ENCODE data around the gene CASP8. TPM values are rescaled to one million over a fixed set of nuclear protein-coding genes. Genes with fewer than 3 reads are reported as not detected.
"Not testable (repeated sequence)": the region's sequence is repeated elsewhere in the genome, so short reads cannot be mapped to it uniquely, and the experiment has no call there.

CASP8 gene
- total RNA-seq, 1 experiment from 2014 or later: 58.7 TPM

DNA sequence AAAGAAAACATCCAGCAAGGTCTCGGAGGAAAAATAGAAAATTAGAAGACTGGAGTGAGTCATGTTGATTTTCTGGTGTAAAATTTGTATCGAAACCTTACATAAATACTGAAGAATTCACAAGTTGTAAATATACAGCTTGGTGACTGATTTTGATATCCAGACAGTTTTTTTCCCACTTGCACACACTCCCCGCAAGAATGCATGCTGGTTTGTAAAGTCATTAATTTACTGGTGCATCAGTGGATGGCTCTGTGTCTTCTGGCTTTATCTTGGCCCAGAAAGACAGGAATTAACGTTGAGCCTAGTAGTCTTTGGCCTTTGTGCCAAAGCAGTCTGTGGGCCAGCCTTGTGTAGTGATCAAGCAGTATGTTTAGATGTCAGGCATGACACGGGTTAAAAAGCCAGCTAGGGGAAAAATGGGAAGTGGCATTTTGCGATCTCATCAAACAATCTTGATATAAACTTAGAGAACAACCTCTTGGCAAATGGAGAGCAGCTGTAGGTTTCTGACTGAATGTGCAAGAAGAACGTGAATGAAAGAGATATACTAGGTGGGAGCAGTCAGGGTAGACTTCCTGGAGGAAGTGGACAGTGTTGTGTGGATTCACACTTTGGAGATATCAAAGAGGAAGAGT is 22.7 kb upstream of the CASP8 start:
- in situ Hi-C loops (cut with HindIII; ENCODE audit: low pct_unique_long_range_greater_than_20kb, low sequenced_read_pairs): no loop called here
- no peak for DNase-seq (ENCODE audit: low read depth)

DNA sequence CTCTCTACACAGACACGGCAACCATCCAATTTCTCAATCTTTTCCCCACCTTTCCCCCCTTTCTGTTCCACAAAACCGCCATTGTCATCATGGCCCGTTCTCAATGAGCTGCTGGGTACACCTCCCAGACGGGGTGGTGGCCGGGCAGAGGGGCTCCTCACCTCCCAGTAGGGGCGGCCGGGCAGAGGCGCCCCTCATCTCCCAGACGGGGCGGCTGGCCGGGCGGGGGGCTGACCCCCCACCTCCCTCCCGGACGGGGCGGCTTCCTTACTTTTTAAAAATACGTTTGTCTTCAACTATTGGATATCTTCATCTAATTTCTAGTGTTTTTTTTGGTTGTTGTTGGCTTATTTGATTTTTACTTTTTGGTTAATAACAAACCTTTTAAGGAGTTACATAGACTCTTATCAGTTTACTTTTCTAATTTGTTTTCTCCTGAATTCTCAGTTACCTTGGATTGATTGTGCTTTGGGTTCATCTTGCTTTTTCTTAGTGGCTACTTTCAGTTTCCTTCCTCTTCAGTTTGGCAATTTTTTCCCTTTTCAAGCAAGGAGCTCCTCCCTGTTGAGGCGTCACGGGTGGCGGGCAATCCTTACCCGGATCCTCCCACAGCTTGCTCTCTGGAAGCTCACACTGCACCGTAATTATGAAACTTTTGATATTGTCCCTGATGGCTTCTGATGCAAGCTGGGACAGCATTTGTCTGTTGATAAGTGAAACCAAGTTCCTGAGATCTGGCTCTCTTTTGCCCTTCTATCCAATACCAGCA is 21.0 kb upstream of the CASP8 start:
- in situ Hi-C loops (cut with HindIII; ENCODE audit: low pct_unique_long_range_greater_than_20kb, low sequenced_read_pairs): not testable (repeated sequence)

DNA sequence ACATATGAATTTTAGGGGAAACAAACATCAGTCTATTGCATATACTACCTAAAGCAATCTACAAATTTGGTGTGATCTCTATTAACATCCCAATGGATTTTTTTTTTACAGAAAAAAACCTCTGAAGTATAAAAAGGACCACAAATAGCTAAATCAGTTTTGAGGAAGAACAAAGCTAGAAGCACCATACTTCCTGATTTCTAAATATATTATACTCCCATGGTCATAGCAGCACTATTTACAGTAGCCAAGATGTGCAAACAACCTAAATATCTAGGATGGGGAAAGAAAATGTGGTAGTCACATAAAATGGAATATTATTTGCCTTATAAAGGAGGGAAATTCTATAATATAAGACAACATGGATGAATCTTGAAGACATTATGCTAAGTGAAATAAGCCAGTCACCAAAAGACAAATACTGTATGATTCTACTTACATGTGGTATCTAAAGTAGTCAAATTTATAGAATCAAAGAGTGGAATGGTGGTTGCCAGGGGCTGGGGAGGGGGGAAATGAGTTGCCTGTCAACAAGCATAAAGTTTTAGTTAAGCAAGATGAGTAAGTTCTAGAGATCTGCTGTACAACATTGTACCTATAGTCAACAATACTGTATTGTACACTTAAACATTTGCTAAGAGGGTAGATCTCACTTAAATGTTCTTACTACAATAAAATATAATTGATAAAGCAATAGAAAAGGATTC is 17.6 kb upstream of the CASP8 start:
- in situ Hi-C loops (cut with HindIII; ENCODE audit: low pct_unique_long_range_greater_than_20kb, low sequenced_read_pairs): no loop called here
- DNase-seq (ENCODE audit: low read depth): no peak

More for the DNA sequence above, 21.0 kb upstream of the CASP8 start:
- not testable (repeated sequence) for DNase-seq (ENCODE audit: low read depth)

DNA sequence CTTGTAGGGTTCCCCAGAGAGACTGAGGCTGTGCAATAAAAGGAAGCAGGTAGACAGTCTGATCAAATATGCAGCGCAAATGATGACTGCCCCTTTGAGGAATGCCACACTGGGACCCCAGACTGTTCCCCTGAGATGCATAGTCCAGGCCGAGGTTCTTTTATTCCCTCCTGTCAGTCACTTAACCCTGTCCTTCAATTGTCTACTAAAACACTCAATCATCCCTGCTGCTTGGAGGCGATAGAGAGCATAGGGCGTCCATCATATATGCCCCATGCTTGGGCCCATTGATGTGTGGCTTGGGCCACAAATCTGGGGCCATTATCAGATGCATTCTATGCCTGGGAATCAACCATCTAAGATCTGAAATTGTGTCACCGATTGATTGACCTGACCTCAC is 15.5 kb upstream of the CASP8 start:
- in situ Hi-C loops (cut with HindIII; ENCODE audit: low pct_unique_long_range_greater_than_20kb, low sequenced_read_pairs): no loop called here
- no peak for DNase-seq (ENCODE audit: low read depth)

DNA sequence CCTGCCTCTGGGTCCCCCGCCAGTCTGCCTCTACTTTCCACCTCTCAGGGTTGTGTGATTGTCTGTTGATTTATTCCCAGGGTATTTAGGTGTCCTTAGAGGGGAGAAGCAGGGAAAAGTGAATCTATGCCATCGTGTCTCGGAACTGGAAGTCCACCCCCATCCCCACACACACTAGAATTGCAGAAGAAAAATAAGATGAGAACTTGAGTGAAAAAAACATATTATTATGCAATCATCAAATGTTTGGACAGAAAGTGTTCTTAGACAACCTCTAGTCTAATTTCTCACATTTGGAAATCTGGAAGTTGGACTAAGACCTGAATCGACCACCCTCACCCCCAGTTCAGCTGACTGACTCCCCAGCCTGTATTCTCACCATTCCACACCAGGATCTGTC is 14.1 kb upstream of the CASP8 start:
- no peak for DNase-seq (ENCODE audit: low read depth)
- in situ Hi-C loops (cut with HindIII; ENCODE audit: low pct_unique_long_range_greater_than_20kb, low sequenced_read_pairs): no loop called here

DNA sequence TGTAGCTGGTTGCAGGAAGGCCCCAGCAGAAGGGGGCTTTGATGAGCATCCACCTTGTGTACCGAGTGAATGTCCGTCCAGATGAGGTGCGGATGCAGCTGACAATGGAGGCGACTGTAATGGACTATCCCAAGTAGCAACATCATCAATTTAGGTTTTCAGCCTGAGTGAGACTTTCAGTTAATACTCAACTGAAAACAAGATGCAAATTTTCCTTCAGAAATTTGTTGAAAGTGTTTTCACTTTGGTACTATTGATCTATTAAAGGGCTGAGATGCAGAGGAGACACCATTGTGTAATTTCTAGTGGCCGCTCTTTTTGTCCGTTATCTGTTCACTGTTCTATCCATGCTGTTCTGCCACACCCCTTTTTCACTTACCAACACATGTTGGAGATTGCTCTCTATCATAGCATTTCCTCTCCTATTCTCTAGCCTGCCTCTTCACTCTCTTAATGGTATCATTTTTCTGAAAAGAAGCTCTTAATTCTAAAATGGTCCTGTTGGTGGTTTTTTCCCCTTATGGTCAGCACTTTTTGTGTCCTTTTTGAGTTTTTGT is 12.0 kb upstream of the CASP8 start:
- in situ Hi-C loops (cut with HindIII; ENCODE audit: low pct_unique_long_range_greater_than_20kb, low sequenced_read_pairs): no loop called here
- DNase-seq (ENCODE audit: low read depth): no peak

DNA sequence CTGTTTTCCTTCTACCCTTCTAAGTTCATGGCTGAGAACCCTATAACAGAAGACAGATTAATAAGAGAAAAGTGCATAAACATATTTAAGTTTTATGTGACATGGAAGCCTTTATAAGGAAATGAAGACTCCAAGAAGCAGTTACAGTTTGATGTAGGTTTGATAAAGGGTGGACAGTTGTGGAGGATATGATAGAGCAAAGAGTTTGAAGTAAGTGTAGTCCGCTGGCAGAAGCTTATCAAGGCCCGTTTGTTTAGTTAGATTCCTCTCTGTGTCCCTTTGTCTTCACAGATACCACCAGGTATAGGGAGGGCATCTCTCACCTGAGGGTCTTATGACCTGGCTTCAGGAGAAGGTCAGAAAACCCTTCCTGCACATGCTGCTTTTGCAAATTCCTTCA is 10.4 kb upstream of the CASP8 start:
- in situ Hi-C loops (cut with HindIII; ENCODE audit: low pct_unique_long_range_greater_than_20kb, low sequenced_read_pairs): no loop called here

DNA sequence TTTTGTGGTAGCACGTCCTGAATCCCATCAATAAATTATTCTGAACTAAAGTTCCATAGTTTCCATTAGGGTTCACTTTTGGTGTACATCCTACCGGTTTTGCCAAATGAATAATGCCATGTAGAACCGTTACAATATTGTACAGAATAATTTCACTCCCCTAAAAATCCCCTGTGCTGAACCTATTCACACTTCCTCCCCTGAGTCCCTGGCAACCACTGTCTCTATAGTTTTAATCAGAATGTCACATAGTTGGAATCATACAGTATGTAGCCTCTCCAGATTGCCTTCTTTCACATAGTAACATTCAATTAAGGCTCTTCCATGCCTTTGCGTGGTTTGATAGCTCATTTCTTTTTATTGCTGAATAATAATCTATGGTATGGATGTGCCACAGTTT is 9.6 kb upstream of the CASP8 start:
- in situ Hi-C loops (cut with HindIII; ENCODE audit: low pct_unique_long_range_greater_than_20kb, low sequenced_read_pairs): no loop called here

More for the DNA sequence above, 10.4 kb upstream of the CASP8 start:
- no peak for DNase-seq (ENCODE audit: low read depth)

DNA sequence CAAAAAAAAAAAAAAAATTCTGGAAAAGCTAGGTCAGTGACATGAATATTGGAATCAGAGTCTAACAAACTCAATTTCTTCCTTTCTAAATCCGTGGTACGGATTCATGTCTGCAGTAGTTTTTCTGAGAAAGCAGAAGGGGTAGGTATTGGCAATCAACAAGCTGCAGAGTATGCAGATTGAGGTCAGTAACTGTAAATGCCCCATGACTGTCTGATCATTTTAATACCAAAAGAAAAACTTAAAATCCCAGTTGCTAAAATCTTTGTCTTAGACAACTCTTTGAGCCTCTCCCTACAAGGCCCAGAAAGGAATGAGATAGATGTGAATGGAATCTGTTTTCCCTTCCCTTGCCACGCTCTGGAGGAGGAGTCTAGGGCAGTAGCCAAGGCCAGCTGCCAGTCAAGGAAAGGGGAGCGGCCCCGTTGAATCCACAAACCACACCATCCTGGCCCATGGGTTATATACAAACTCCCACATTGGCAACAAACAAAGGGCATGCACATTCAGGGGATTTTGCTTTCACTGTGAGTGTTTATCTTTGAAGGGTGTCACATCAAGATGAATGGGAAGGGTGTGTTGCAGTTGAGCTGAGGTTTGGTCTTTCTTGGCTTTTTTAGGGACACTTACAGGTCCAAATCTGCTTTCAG is 6.1 kb upstream of the CASP8 start:
- in situ Hi-C loops (cut with HindIII; ENCODE audit: low pct_unique_long_range_greater_than_20kb, low sequenced_read_pairs): no loop called here
- DNase-seq (ENCODE audit: low read depth): peak; percentile 92

More for the DNA sequence above, 9.6 kb upstream of the CASP8 start:
- DNase-seq (ENCODE audit: low read depth): no peak

DNA sequence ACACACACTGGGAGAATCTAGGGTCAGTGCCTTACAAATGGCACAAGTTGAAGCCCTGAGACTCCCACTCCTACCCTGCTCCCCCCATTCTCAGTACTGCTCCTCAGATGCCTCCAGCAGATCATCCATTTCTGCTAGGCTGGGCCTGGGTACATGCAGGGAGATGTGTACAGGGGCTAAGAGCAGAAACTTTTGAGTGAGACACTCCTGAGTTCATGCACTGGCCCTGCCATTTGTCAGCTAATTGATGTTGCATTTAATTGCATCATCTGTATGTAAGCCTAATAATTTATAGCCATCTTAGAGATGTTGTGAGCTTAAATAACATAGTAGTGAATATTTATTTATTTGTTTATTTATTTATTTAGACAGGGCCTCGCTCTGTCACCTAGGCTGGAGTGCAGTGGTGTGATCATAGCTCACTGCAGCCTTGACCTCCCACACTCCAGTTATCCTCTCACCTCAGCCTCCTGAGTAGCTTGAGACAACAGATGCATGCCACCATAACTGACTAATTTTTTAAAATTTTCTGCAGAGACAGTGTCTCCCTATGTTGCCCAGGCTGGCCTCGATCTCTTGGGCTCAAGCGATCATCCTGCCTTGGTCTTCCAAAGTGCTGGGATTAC is 4.8 kb upstream of the CASP8 start:
- in situ Hi-C loops (cut with HindIII; ENCODE audit: low pct_unique_long_range_greater_than_20kb, low sequenced_read_pairs): no loop called here
- no peak for DNase-seq (ENCODE audit: low read depth)

DNA sequence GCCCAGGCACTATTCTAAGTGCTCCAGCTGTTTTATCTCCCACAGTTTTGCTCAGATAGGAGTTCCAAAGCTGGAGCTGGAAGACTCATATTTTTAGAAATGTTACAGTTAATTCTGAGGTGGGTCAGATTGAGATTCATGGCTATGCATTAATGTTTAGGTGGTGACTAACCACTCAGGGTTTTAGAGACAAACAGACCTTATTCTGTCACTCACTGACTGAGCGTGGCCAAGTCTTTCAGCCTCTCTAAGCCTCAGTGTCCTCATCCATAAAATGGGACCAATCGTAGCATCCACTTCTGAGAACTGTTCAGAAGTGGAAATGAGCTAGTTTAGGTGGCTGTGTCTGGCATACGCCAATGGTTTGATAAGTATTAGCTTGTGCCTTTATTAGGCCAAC is 4.3 kb upstream of the CASP8 start:
- in situ Hi-C loops (cut with HindIII; ENCODE audit: low pct_unique_long_range_greater_than_20kb, low sequenced_read_pairs): no loop called here
- no peak for DNase-seq (ENCODE audit: low read depth)

DNA sequence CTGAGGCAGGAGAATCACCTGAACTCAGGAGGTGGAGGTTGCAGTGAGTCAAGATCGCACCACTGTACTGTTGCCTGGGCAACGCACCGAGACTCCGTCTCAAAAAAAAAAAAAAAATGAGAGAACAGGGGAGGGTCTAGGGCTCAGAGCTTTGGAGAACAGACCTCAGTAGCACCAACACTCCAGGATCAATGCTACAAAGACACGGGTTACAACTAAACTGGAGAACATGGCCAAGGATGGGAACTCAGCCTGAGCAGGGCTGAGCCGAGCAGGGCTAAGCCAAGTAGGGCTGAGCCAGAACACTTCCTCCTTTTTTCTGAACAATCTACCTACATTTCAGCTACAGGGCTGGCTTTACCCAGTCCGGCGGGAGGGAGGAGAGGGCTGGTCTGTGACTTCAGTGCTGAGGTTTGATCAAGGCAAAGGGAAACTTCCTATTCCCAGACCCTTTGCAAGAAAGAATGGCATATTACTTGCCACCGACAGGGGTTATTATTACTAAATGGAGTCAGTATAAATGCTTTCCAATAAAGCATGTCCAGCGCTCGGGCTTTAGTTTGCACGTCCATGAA is 2.9 kb upstream of the CASP8 start:
- peak; percentile 86 for DNase-seq (ENCODE audit: low read depth)
- in situ Hi-C loops (cut with HindIII; ENCODE audit: low pct_unique_long_range_greater_than_20kb, low sequenced_read_pairs): no loop called here

DNA sequence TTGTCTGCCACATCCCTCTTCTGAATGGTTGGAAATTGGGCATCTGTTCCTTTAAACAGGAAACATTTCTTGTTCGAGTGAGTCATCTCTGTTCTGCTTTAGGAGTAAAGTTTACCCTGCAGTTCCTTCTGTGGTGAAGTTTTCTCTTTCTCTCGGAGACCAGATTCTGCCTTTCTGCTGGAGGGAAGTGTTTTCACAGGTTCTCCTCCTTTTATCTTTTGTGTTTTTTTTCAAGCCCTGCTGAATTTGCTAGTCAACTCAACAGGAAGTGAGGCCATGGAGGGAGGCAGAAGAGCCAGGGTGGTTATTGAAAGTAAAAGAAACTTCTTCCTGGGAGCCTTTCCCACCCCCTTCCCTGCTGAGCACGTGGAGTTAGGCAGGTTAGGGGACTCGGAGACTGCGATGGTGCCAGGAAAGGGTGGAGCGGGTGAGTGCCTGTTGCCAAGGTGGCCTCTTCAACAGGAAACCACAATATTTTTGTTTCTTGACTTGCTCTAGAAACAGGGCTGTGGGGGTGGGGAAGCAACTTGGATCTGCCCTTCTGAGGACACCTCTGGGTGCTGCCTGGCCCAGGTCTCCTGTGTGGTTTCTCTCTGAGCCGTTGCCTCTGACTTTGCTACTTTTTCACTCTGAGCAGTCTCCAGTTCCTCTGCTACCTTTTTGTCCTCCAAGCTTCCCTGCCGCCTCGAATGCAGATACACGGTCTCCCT is 2.2 kb upstream of the CASP8 start:
- DNase-seq (ENCODE audit: low read depth): peak; percentile 97
- in situ Hi-C loops (cut with HindIII; ENCODE audit: low pct_unique_long_range_greater_than_20kb, low sequenced_read_pairs): no loop called here

DNA sequence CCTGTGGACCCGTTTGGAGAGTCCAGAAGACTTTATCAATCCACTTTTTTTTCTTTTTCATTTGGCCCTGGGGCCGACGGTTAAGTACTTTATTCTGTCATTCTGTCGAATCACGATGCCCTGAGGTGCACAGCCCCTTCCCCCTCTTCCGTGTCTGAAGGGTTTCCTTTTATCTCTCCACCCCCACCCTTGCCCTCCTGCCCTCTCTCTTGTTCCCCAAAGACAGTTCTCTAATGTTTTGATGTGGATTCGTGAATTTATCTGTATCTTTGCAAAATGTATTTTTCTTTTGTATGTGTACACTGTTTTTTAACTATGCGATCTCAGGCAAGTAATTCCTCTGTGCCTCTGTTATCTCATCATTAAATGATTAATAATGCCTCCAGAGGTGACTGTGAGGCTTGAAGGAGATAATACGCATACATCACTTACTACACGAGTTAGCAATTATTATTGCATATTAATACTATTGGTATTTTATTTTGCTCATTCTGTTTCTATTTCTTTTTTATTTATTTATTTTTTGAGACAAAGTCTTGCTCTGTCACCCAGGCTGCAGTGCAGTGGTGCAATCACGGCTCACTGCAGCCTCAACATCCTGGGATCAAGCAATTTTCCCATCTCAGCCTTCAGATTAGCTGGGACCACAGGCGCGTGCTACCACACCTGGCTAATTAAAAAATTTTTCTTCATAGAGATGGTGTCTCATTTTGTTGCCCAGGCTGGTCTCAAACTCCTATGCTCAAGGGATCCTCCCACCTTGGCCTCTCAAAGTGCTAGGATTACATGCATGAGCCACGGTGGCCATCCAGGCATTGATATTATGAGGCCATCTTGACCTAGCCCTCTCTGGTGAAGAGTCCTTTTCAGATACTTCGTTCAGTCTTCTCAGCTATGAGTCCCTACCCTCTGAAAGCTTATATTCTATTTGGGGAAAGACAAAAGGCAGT is 1.4 kb upstream of the CASP8 start:
- peak; percentile 35 for DNase-seq (ENCODE audit: low read depth)
- in situ Hi-C loops (cut with HindIII; ENCODE audit: low pct_unique_long_range_greater_than_20kb, low sequenced_read_pairs): no loop called here

DNA sequence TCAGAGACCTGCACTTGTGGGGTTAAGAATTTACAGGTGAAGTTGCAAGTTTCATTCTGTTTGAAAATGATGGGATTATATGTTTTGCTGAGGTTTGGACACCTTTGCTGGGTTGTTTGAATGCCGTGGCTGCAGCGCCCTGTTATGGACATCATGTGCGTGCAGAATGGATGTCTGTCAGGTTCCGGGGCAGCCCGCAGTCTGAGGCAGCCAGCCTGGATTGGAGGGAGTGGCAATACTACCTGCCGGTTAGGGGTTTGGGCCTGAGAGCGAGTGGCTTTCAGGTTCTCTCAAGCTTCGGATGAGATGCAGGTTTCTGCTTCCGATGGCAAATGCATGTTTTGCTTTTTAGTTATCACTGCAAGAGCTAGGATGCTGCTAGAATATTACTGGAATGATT is 1.1 kb downstream of the CASP8 start:
- no peak for DNase-seq (ENCODE audit: low read depth)
- in situ Hi-C loops (cut with HindIII; ENCODE audit: low pct_unique_long_range_greater_than_20kb, low sequenced_read_pairs): no loop called here

DNA sequence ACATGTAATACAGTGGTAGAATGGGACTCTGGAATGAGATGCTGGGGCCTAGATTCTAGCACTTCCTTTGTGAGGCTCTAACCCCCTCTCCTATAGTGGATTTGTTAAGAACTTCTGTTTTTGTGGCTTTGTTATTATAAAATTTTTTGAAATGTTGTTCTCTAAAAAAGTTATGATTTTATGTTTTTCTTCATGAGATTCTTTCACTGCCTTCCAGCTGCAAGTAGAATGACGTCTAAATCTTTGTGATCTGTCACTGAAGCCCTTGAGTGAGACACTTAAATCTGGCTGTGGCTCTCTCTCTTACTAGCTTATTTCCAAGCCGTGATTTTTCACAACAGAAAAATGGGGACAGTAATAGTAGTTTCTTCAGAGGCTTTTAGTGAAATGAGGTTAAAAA is 1.6 kb downstream of the CASP8 start:
- in situ Hi-C loops (cut with HindIII; ENCODE audit: low pct_unique_long_range_greater_than_20kb, low sequenced_read_pairs): no loop called here
- no peak for DNase-seq (ENCODE audit: low read depth)

Measured in Caki2 (cell line).